HG03354 (cell line): Measurements from ENCODE around the gene SYT12.
"Not testable (repeated sequence)": the region's sequence is repeated elsewhere in the genome, so short reads cannot be mapped to it uniquely, and the experiment has no call there.

ENCODE experiments used
- ATAC-seq: cut with Tn5 transposase; IDR thresholded peaks from one replicate; pipeline ENCODE4 v1.9.1; 2021; ENCODE audit warnings: mild to moderate bottlenecking; ENCODE audit not compliant: unreplicated experiment, poor library complexity, severe bottlenecking

SYT12 gene

GRCh38 chr11:66992041-66992440 lies 30.9 kb upstream of the SYT12 start:
- no peak for ATAC-seq

DNA sequence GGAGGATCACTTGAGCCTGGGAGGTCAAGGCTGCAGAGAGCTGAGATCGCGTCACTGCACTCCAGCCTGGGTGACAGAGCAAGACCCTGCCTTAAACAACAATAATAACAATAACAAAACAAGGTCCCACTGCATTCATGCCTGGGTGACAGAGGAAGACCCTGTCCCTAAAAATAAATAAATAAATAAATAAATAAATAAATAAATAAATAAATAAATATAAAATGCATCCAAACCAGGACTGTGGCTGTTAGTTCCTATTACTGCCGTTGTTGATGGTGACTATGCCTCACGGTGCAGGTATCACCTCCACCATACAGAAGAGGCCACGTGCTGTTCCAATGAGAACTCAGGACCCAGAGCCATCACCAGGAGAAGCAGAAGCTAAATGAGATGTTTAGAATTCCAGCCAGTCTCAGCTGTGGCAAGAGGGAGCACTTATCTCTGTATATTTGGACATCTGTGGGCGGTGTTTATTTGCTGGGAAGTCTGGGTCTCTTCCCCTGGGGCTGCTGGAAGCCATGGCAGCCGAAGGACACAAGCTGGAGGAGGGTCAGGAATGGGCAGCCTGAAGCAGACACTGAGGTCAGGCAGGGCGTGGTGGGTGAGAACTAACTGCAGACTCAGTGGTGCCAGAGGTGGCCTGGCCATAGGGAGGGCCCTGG lies 26.2 kb upstream of the SYT12 start:
- ATAC-seq, result no peak

DNA sequence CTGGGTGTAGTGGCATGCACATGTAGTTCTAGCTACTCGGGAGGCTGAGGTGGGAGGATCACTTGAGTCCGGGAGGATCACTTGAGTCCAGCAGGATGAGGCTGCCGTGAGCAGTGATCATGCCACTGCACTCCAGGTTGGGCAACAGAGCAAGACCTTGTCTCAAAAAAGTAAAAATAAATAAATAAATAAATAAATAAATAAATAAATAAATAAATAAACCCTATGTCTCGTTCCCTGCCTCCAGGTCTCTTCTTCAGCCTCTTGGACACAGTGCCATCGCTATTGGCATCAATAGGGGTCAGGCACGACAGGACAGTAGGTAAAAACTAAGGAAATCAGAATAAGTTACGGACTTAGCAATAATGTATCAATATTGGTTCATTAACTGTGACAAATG lies 23.4 kb upstream of the SYT12 start:
- ATAC-seq, result no peak

DNA sequence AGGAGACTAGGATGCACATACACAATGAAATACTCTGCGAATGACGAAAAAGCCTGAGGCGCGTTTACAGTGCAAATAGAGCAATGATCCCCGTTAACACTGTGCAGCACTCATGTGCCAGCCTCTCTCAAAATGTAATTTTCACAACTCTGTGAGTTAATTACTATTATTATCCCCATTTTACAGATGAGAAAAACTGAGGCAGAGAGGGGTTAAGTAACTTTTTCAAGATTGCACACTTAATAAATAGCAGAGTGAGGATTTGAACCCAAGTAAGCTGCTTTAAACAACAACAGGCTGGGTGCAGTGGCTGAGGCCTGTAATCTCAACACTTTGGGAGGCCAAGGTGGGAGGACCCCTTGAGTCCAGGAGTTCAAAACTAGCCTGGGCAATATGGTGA lies 21.6 kb upstream of the SYT12 start:
- no peak for ATAC-seq

GRCh38 chr11:67002297-67002913 lies 20.5 kb upstream of the SYT12 start:
- no peak for ATAC-seq

DNA sequence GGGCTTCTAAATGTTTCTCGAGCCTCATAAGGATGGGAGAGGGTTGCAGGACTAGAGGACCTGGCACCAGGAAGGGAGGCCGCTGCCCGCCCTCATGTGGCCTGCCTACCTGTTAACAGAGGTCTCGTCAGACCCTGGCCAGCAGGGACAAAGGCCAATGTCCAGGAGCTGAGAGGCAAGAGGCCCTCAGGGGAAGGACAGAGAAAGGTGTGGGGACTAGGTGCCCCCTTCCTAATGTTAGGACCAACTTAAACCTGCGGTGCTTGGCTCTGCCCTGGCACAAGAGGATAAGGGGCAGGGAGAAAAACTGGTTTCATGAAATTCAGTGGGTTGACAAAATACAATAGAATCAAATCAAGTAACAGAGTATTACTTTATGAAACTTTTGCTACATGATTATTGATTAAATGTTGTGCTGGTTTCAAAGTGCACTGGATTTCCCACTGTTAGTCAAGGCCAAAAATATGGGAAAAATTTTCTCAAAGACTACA lies 20.0 kb upstream of the SYT12 start:
- ATAC-seq, result no peak

DNA sequence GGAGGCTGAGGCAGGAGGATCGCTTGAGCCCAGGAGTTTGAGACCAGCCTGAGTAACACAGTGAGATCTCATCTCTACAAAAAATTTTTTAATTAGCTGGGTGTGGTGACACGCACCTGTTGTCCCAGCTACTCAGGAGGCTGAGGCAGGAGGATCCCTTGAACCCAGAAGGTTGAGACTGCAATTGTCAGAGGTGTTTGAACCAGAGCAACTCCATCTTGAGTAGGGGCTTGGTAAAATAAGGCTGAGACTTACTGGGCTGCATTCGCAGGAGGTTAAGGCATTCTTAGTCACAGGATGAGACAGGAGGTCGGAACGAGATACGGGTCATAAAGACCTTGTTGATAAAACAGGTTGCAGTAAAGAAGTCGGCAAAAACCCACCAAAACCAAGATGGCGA lies 17.7 kb upstream of the SYT12 start:
- not testable (repeated sequence) for ATAC-seq

DNA sequence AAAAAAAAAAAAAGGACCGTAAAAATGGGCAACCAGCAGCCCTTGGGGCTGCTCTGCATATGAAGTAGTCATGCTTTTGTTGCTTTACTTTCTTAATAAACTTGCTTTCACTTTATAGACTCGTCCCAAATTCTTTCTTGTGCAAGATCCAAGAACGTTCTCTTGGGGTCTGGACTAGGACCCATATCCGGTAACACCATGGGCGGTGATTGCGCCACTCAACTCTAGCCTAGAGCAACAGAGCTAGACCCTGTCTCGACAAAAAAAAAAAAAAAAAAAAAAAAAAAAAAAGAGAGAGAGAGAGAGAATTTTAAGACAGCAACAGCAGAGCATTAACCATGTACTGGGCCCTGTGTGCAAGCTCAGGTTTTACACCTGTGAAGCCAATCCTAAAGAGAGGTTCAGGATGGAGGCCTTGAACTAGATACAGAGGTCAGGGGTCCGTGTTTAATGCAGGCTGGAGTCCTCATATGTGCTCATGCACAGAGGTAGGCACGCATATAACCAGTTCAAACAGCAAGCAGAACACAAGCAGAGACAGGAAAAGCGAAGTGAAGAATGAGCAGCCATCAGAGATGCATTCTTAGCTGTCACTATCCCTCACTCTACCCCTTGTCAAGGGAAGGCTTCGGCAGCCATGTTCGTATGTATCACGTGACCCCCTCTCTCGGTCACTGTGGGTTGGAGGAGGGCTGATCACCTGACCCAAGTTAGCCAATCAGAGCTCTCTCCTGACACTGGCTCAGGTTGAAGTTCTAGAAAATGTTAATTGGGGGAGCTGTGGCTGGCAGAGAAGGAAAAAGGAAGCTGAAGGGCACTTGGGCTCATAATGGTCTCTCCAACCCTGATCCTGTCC lies 16.7 kb upstream of the SYT12 start:
- ATAC-seq, result no peak

DNA sequence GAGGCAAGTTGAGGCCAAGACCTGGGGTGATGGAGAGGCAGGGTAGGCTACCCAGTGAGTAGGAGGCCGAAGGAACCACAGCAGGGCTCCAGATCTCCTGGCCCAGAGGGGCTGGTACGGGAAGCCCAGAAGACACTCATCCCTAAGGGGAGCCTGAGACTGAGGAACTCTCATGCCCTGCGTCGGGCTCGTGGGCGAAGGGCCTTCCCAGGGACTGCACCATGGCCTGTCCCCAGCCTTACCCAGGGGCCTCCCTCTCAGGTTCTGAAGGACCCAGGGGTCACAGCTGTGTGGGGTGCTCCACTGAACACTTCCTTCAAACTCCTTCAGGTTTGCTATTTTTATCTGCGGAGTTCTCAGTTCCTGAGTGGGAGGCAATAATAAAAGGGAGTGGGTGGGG lies 15.8 kb upstream of the SYT12 start:
- ATAC-seq, result no peak

DNA sequence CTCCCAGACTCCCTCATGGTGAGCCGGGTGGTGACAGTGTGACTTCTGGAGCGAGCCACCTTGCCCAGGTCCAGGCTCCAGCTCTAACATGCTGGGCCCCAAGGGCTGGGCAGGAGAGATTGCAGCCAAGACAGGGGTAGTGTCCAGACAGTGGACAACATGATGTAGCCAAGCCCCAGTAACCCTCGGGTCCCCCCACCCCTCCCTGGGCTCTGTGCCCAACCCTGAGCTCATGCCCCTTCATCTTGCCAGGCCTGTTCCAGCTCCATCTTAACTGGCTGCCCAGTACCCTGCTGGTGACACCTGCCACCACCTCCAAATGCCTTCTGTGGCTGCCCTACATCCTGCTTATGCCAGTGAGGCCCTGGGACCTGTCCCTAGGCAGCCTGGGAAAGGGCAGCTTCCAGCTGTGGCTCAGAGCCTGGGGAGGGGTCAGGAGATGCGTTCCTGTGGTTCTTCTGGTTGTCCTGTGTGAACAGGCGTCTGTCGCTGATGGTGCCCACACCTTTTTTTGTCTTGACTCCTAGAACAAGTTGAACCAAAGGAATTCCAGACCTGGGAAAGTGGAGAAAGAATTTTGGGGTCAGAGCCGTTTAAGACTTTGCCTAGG lies 12.5 kb upstream of the SYT12 start:
- ATAC-seq, result no peak

GRCh38 chr11:67013511-67014045 lies 9.4 kb upstream of the SYT12 start:
- ATAC-seq, result no peak

- no peak for ATAC-seq
Measured at GRCh38 chr11:67014343-67014742, 8.6 kb upstream of the SYT12 start.

- no peak for ATAC-seq
Measured at GRCh38 chr11:67015048-67015447, 7.9 kb upstream of the SYT12 start.

- no peak for ATAC-seq
Measured at GRCh38 chr11:67016550-67016949, 6.4 kb upstream of the SYT12 start.

- no peak for ATAC-seq
Measured at GRCh38 chr11:67020949-67021348, 2.0 kb upstream of the SYT12 start.

GRCh38 chr11:67022341-67022933 lies 497 bp upstream of the SYT12 start:
- no peak for ATAC-seq

GRCh38 chr11:67023957-67024353 lies 1.0 kb downstream of the SYT12 start:
- ATAC-seq, result no peak

DNA sequence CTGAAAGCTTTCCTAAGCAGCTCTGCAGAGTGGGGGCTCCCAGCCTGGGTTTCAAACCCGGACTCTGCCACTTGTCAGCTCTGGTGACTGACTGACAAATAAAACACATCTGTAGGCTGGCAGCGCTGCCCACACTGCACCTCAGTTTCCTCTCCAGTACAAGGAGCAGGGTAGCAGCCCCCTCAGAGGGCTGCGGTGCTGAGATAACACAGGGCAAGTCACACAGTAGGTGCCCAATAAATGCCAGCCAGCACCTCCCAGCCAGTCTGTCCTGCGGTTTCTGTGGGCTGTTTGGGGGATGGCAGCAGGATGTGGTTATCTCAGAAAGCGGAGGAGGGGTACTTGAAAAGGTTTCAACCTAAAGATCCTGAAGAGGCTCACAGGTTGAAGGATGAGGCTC lies 1.5 kb downstream of the SYT12 start:
- no peak for ATAC-seq

GRCh38 chr11:67024966-67025365 lies 2.0 kb downstream of the SYT12 start:
- ATAC-seq, result no peak

DNA sequence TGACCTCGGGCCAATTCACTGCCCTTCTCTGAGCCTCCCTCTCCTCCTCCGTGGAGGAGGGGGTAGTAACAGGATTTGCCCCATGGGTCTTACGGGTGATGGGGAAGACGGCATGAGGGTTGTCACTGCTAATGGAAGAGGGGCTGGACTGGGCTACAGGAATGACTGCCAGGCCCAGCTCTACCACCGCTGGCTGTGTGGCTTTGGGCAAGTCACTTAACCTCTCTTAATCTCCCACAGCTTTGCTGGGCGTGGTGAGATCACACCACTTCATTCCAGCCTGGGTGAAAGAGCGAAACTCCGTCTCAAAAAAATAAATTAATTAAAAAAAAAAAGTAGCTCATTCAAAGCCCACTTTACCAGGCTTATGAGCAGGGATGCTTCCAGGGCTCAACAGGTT lies 2.8 kb downstream of the SYT12 start:
- ATAC-seq, result no peak
